Lower leg skin (tissue), 4 donors: ENCODE data around the gene CYP11A1. TPM values are rescaled to one million over a fixed set of nuclear protein-coding genes. Genes with fewer than 3 reads are reported as not detected.

Experiments used
- DNase-seq, 2 donors: peaks; one replicate each; pipeline ENCODE4 v3.0.0-alpha.2; 2019; ENCODE audit warnings: low spot score in 2 of 2
- H3K4me3 ChIP-seq: fragments of 200-600 bp; sonication (generic); 2 replicates; pipeline ENCODE4 v1.5.1; 2017; ENCODE audit warnings: mild to moderate bottlenecking, low read depth; ENCODE audit not compliant: poor library complexity, severe bottlenecking
- CTCF ChIP-seq, 3 donors: fragments of 450-650 bp; IDR thresholded peaks; one replicate each; pipeline ENCODE4 v1.5.1; 2016; ENCODE audit warnings: antibody characterized with exemption in 3 of 3, mild to moderate bottlenecking in 3 of 3, moderate library complexity in 2 of 3
- POLR2A ChIP-seq, 2 donors: fragments of 450-650 bp; IDR thresholded peaks; one replicate each; pipeline ENCODE4 v1.6.1; 2016 to 2017; ENCODE audit warnings: antibody characterized with exemption in 2 of 2, mild to moderate bottlenecking in 1 of 2, moderate library complexity in 1 of 2
- WGBS, 2 donors: methylation state at CpG; one replicate each; pipeline ENCODE4 v1.1.5; 2018; 5-methylcytosine and 5-hydroxymethylcytosine counted together
- intact Hi-C: fragments of 100-400 bp; cut with DNase I; formaldehyde crosslinking; loops from one replicate; pipeline ENCODE4 v1.15.0; 2023; ENCODE audit warnings: low total_unique reads
- total RNA-seq, 4 donors: library from RNA; depleted of rRNA; stranded (reverse); fragments of >200 nt; gene quantifications; one replicate each; pipeline ENCODE4 v1.1.0, GENCODE V29; 2016

Gene CYP11A1
- total RNA-seq, 4 donors from 2014 or later, result 0.34 to 0.75 (median 0.49) TPM; not detected in 1

- TF ChIP-seq POLR2A (IDR thresholded peaks at IDR 0.05) (no peak), CTCF (IDR thresholded peaks at IDR 0.05) (no peak)
- intact Hi-C loops, result loop anchor here (5.0 kb wide), 1 partner anchor 177 kb away; no protein-coding TSS in a partner anchor
- 36 to 58% methylated on average over 6 of the region's 6 CpGs for WGBS, 2 donors
- DNase-seq, result no peak
- H3K4me3 ChIP-seq, result no peak overlapping the region
Observed at GRCh38 chr15:74303741-74304309, 63.6 kb downstream of the CYP11A1 start.

DNA sequence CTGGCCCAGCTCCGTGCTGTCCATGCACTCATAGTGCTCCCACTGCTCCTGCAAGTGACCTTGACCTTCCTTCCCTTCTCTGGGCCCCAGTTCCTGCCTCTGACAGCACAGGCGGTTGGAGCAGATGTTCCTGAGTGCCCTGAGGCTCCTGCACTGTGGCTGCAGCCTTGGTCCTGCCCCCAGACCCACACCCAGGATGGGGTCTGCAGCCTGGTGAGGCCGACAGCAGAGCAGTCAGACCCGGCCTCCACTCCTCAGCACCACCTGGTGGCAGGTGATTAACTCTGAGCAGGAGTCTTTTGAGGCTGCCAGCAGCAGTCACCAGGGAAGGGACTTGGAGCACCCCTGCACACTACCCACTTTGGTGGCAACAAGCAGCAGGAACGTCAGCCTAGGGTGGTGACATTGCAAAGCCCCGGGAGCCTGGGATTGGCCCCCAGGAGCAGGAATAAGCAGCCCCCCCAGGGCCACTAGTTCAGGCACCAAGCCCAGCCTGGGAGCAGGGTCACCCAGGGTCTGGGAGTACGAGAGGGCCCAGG, 64.6 kb downstream of the CYP11A1 start:
- no peak for TF ChIP-seq CTCF (IDR thresholded peaks at IDR 0.05)
- no peak for TF ChIP-seq POLR2A (IDR thresholded peaks at IDR 0.05)
- DNase-seq, result no peak

GRCh38 chr15:74301583-74302361, 65.7 kb downstream of the CYP11A1 start:
- intact Hi-C loops, result loop anchor here (5.0 kb wide), 1 partner anchor 174 kb away; no protein-coding TSS in a partner anchor
- no peak overlapping the region for H3K4me3 ChIP-seq
- 46 to 60% methylated on average over 7 of the region's 7 CpGs for WGBS, 2 donors
- TF ChIP-seq CTCF (IDR thresholded peaks at IDR 0.05) (no peak), POLR2A (IDR thresholded peaks at IDR 0.05) (no peak)
- DNase-seq, result no peak

More for the DNA sequence above, 64.6 kb downstream of the CYP11A1 start:
- WGBS, 2 donors, result 17 to 37% methylated on average over 4 to 7 of the region's 7 CpGs
- H3K4me3 ChIP-seq, result no peak overlapping the region
- intact Hi-C loops, result loop anchor here (5.0 kb wide), 1 partner anchor 176 kb away; no protein-coding TSS in a partner anchor

GRCh38 chr15:74300057-74300795, 67.2 kb downstream of the CYP11A1 start:
- no peak overlapping the region for H3K4me3 ChIP-seq
- DNase-seq, result no peak
- TF ChIP-seq POLR2A (IDR thresholded peaks at IDR 0.05) (no peak), CTCF (IDR thresholded peaks at IDR 0.05) (no peak)
- intact Hi-C loops, result loop anchor here (5.0 kb wide), 1 partner anchor 173 kb away; no protein-coding TSS in a partner anchor
- 49 to 51% methylated on average over 26 of the region's 26 CpGs for WGBS, 2 donors

GRCh38 chr15:74297887-74298286, 69.6 kb downstream of the CYP11A1 start:
- no peak for TF ChIP-seq POLR2A (IDR thresholded peaks at IDR 0.05)
- TF ChIP-seq CTCF (IDR thresholded peaks at IDR 0.05), result no peak
- DNase-seq, result no peak
- H3K4me3 ChIP-seq, result no peak overlapping the region
- intact Hi-C loops, result no loop called here
- 38 to 40% methylated on average over 1 of the region's 1 CpG for WGBS, 2 donors
